H7 (cell line): ENCODE results near the gene PTPRT. TPM values are rescaled to one million over a fixed set of nuclear protein-coding genes. Genes with fewer than 3 reads are reported as not detected.

Source experiments
- DNase-seq: peaks from one replicate; pipeline ENCODE4 v3.0.0; 2012
- H3K27me3 ChIP-seq: 2 replicates; pipeline ENCODE4 v1.6.0; 2011; ENCODE audit warnings: mild to moderate bottlenecking, low read length; ENCODE audit not compliant: control insufficient read depth, insufficient read depth
- H3K36me3 ChIP-seq: replicated peaks from 2 replicates; pipeline ENCODE4 v1.5.1; 2011; ENCODE audit warnings: low read length; ENCODE audit not compliant: control insufficient read depth, insufficient read depth
- H3K4me3 ChIP-seq: 2 replicates; pipeline ENCODE4 v1.5.1; 2011; ENCODE audit warnings: low read depth, mild to moderate bottlenecking, control low read depth, low read length, moderate library complexity; ENCODE audit not compliant: insufficient read depth
- total RNA-seq: library from RNA; depleted of rRNA; stranded (reverse); fragments of >200 nt; shearing (Covaris generic); gene quantifications from 2 replicates; pipeline ENCODE4 v1.2.3, GENCODE V29; 2014

Gene PTPRT
- total RNA-seq, 1 experiment from 2014 or later = 0.07 TPM

DNA sequence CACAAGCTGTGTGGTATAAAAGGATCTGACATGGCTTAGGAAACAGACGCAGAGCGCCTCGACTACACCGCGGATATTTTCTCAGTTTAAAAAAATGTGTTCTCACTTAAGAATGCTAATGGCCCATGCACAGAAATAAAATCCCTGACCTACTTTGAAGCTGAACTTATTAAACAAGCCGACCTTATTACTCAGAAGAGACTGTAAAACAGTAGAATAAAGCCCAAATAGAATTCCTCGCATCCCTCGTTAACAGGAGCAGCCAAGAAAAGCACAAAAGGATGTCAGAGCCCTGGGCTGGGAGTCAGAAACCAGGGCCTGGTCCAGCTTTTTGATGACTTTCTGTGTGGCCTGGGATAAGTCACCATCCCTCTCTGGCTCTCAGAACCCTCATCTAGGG, 489.3 kb downstream of the PTPRT start:
- H3K27me3 ChIP-seq = no peaks in the 10 kb centered on the region
- DNase-seq = no peak
- H3K4me3 ChIP-seq = no peak overlapping the region
- H3K36me3 ChIP-seq = no peaks in the 10 kb centered on the region

DNA sequence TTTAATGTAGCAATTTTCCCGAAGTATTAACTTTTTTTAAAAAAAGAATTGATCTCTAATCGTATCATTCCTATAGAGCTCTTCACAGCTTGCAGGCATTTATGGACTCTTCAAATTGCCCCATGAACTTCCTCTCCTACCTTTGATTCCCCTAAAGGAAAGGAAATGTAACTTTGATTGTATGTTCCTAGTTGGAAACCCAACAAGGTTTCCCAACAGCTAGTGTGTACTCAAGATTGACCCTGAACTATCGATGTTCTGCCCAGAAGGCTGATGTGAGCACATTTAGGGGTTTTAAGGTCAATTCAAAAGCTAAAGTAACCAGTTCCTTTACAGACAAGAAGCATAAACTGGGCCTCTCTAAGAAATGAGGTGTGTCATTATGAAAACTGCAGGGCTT, 491.7 kb downstream of the PTPRT start:
- H3K4me3 ChIP-seq = no peak overlapping the region
- no peaks in the 10 kb centered on the region for H3K27me3 ChIP-seq
- DNase-seq = no peak
- H3K36me3 ChIP-seq = no peaks in the 10 kb centered on the region

DNA sequence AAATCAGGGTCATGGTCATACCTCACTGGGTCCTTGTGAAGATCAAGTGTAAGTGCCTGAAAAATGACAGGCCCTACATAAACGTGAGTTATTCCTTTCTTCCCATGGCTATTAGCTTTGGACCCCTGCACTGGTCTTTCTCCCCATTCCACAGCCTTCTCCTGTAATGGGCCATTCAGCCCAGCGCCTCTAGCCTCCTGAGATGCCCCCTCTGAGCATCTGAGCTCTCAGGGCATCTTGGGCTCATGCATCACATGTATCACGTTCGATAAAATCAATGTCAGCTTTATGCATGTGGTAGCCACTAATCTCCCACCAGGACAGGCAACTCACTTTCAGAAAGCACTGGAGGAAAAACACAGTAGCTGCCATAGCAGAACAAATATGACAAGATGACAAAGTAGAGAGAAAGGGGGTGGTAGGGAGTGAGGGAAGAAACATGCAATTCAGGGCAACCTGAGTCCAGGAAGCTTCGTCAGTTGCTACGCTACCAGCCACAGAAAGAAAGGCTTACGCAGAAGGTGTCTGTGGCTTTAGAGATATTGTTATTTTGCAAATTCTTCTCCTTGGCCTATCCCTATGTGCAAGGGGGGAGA, 498.8 kb downstream of the PTPRT start:
- H3K27me3 ChIP-seq = no peaks in the 10 kb centered on the region
- no peak for DNase-seq
- no peaks in the 10 kb centered on the region for H3K36me3 ChIP-seq

DNA sequence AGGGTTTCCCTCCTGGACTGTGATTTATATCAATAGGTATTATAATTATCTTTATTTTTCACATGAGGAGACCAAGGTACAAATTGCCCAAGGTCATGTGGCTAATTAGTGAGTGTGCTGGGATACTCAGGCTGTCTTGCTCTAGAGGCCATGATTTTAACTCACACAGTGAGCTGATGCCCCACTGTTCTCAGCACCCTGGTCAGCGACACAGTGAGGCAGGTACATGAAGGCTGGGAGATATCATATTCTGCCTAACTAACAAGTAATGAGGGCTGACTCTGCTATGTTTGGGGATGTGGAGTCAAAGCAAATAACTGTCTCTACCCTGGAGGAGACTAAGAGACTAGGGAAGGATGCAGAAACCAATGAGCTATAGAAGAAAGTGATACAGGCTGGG, 501.1 kb downstream of the PTPRT start:
- peak; percentile 23 for DNase-seq
- H3K4me3 ChIP-seq = no peak overlapping the region
- H3K27me3 ChIP-seq = no peaks in the 10 kb centered on the region
- H3K36me3 ChIP-seq = no peaks in the 10 kb centered on the region

More for the DNA sequence above, 498.8 kb downstream of the PTPRT start:
- H3K4me3 ChIP-seq = no peak overlapping the region

DNA sequence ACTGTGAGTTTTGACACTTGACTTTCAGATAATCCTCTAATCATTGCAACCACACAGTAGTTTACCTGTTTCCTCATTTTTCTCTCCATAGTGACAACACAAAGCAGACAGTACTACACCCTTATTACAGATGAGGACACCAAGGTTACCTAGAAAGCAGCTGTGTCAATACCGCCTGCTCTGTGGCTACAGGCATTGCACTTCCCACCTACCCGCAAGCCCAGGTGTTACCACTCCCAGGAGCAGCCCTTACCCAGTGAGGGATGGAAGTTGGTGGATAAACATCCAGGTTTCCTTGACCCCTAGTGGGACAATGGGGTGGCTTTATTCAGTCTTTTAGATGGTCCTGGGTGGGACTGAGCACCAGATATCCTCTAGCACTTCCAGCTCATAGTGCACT, 503.6 kb downstream of the PTPRT start:
- DNase-seq = no peak

DNA sequence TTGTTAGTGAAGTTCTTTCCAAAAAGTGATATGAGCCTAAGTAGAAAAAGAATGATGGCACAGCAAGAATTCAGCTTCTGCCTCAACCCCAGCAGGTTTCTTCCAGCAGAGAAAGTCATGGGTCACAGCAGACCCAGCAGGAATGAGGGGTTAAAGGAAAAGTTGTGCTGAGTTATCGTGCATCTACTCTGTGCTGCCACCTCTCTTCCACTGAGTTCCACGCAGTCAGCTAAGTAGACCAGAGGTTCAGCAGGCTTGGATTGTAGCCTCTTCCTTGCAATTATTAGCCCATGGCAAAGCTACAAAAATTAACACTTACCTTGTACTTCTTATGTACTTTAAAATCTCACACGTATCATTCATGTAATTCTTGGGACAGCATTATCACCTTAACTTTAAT, 510.8 kb downstream of the PTPRT start:
- H3K4me3 ChIP-seq = no peak overlapping the region
- DNase-seq = peak; percentile 58
- no peaks in the 10 kb centered on the region for H3K27me3 ChIP-seq
- H3K36me3 ChIP-seq = no peaks in the 10 kb centered on the region

More for the DNA sequence above, 503.6 kb downstream of the PTPRT start:
- Histone ChIP-seq H3K27me3 (no peaks in the 10 kb centered on the region), H3K4me3 (no peak overlapping the region), H3K36me3 (no peaks in the 10 kb centered on the region)

DNA sequence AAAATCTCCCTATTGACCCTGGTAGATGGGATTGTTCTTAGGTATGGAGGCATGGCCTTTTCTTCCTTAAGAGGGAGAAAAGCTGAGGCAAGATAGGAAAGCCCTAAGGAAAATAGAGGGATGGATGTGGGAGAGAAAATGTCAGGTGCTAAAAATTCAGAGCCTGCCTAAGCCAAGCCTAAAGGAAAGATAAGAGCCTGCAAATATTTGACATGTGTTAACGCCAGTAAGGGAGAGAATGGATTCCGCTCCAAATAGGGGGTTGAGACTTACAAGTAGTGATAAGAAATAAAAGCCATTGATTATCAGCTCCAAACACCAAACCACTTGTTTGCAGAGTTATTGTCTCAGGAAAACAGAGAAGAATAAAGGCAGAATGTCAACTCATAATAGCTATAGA, 533.6 kb downstream of the PTPRT start:
- no peaks in the 10 kb centered on the region for H3K36me3 ChIP-seq
- no peaks in the 10 kb centered on the region for H3K27me3 ChIP-seq
- DNase-seq = no peak
- H3K4me3 ChIP-seq = no peak overlapping the region

DNA sequence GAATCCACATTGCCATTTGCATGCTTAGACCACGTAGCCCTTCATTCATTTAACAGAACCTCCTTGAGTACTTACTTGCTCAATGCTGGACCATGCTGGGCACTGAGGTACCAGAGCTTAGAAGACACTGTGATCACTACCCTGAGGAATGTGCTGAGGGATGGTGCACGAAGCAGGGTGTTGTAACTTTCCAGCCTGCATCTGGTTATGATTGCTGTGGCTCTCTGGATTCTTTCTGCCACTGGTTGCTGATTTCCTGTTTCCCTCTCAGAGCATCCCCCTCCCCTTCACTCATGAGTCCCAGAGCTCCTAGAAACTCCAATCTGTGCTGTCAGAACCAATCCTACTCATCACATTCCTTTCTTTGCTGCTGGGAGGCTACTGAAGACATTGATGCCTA, 537.4 kb downstream of the PTPRT start:
- Histone ChIP-seq H3K36me3 (no peaks in the 10 kb centered on the region), H3K27me3 (no peaks in the 10 kb centered on the region), H3K4me3 (no peak overlapping the region)
- no peak for DNase-seq

DNA sequence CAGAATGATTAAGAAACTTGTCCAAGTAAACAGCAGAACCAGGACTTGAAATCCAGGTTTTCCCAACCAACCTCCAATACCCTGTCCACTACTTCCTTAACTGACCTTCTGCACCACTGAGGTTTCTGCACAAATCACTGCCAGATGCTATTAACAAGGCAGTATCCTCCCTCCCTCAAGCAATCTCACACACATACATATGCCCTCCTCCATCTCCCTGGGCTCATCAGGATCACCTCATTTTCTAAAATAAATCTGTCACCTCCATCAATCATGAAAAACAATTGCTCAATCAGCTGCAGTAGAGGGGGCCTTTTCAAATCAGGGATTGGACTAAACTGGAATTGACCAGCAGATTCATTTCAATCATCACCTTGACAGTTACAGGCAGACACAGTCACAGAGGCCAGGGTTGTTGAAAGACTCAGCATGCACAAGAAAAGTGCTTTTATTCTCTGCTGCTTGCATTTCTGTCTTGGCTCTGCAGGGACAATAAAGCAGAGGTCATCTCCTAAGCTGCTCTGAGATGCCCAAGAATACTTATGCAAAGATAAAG, 539.4 kb downstream of the PTPRT start:
- DNase-seq = no peak
- no peaks in the 10 kb centered on the region for H3K27me3 ChIP-seq
- no peaks in the 10 kb centered on the region for H3K36me3 ChIP-seq
- H3K4me3 ChIP-seq = no peak overlapping the region

DNA sequence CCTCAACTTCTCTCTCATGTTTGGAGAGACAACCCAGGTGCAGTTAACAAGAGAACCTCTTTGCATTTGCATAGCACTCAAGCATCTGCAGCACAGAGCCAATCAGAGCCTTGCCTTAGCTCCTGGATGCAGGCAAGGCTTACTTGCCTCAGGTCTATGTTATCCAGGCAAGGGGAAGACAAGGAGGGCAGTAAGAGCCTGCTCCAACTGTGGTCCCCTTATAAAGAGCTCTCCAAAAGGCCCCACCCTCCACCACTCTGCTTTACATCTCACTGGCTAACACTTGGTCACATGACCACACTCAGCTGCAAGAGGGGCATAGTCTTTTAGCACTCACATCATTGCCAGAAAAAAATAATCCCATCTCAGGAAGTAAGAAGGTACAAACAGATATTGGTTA, 540.0 kb downstream of the PTPRT start:
- Histone ChIP-seq H3K4me3 (no peak overlapping the region), H3K27me3 (no peaks in the 10 kb centered on the region), H3K36me3 (no peaks in the 10 kb centered on the region)
- no peak for DNase-seq

DNA sequence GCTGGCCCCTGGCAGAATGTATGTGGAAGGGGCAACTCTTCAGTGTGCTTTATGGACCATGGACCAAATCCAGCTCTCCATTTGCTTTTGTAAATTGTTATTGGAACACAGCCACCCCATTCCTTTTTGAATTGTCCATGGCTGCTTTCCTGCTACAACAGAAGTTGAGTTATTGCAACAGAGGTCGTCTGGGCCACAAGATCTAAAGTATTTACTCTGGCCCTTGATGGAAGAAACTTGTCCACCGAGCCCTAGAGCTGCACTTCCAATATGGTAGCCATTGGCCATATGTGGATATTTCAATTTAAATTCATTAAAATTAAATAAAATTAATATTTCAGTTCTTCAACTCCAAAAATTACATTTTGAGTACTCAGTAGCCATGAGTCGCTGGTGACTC, 543.5 kb downstream of the PTPRT start:
- H3K36me3 ChIP-seq = no peaks in the 10 kb centered on the region
- no peak overlapping the region for H3K4me3 ChIP-seq
- no peaks in the 10 kb centered on the region for H3K27me3 ChIP-seq
- no peak for DNase-seq

DNA sequence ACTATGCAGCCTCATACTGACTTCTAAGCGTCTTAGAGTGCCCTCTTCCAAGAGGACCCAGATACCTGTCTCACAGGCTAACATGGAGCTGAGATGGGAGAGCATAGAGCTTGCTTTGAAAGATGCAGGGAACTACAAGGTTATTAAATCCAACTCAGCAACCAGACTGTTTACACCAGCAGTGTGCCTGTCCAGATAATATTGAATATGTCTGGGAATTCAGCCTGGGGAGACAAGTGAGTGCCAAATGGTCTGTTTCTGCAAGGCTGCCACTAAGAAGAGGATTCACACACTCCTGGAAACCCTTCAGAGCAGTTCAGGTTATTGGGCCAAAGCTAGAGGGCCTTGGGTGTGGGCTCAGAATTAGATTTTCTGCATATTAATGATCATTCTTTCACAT, 547.8 kb downstream of the PTPRT start:
- DNase-seq = no peak
- Histone ChIP-seq H3K4me3 (no peak overlapping the region), H3K27me3 (no peaks in the 10 kb centered on the region), H3K36me3 (no peaks in the 10 kb centered on the region)

DNA sequence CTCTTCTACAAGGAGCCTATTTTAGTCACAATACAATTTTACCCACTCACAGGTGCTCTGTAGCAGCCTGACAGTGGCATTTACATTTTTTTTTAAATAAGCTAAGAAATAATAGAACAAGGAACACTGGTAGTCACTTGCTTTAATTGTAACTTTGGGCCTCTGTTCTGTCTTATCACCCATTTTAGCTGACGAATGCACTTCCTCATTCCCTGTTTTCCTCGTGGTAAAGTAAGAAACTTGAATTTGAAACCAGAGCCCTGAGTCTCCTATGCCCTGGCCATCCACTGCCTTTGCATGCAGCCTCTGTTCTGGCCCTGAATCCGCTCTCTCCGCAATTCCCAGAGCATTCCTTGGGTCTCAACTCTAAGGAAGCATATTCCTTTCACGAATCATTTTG, 550.6 kb downstream of the PTPRT start:
- no peaks in the 10 kb centered on the region for H3K36me3 ChIP-seq
- no peak for DNase-seq
- H3K27me3 ChIP-seq = no peaks in the 10 kb centered on the region
- H3K4me3 ChIP-seq = no peak overlapping the region

DNA sequence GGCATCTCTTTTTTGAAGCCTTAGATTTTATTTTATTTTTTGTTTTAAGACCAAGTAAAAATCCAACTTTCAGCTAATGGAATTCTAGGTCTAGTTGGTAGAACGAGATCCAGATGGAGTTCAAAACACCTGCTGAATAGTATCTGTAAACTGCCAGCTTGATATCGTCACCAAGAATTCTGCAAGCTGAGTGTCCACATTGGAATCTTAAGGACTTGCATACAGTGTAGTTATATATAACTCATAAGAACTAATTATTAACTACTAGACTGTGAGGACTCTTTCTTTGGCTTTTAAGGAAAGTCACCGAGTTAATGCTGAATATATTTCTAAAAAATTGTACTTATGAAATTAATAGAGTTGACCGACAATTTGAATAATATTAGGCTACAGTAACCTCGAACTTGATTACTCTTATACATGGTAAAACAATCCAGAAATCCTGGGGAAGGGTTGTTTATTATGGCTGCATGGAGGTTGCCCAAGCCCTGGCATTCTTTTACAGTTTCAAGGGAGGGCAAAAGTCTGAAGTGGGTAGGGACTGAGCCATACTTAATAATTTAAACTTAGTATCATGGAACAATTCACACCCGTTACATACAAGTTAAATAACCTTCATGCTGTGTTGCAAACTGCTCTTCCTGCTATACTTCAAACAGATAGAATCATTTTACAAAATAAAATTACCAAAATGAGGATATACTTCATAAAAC, 553.9 kb downstream of the PTPRT start:
- no peak for DNase-seq
- no peaks in the 10 kb centered on the region for H3K27me3 ChIP-seq

DNA sequence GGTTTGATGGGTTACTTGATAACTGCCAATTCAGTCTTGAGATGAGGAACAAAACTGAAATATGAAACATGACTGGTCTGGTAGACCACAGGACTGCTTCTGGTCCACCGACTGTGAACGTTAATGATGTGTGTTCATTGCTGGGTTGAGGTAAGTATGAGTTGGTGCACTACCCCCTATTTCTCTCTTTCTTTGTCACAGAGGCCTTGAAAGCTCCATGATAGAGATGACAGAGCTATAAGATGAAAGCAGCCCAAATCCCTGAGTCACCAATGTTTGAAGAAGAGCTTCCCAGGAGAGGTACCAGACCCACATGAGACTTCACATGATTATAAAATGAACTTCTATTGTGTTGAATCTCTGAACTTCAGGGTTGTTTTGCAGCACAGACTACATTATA, 555.5 kb downstream of the PTPRT start:
- Histone ChIP-seq H3K36me3 (no peaks in the 10 kb centered on the region), H3K27me3 (no peaks in the 10 kb centered on the region), H3K4me3 (no peak overlapping the region)
- DNase-seq = no peak

More for the DNA sequence above, 553.9 kb downstream of the PTPRT start:
- H3K4me3 ChIP-seq = no peak overlapping the region
- no peaks in the 10 kb centered on the region for H3K36me3 ChIP-seq
